ENCODE measurements around the gene ZNF853. TPM values are rescaled to one million over a fixed set of nuclear protein-coding genes. Genes with fewer than 3 reads are reported as not detected.

Gene ZNF853
- total RNA-seq, 1 donor from 2014 or later: 9.7 TPM

DNA sequence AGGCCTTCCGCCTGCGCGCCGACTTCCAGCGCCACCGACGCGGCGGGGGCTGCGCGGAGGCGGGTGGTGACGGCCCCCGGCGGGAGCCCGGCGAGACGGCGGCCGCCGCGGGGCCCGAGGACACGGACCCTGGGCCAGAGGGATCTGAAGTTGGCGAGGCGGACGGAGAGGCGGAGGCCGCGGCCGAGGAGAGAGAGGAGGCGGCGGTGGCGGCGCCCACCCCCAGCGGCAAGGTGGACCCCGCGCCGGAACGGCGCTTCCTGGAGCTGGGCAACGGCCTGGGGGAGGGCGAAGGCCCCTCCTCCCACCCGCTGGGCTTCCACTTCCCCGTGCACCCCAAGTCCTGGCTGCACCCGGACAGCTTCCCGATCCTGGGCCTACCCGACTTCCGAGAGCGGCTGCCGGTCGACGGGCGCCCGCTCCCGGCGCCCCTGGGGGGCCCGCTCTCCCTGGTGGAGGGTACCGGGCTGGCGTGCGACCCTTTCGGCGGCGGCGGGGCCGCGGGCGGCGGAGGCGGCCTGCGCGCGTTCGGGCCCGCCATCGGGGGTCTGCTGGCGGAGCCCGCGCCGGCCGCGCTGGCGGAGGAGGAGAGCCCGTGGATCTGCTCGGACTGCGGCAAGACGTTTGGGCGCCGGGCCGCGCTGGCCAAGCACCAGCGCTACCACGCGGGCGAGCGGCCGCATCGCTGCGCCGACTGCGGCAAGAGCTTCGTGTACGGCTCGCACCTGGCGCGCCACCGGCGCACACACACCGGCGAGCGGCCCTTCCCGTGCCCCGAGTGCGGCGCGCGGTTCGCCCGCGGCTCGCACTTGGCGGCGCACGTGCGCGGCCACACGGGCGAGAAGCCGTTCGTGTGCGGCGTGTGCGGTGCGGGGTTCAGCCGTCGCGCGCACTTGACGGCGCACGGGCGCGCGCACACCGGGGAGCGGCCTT, 37.9 kb downstream of the ZNF853 start:
- Mint-ChIP-seq H3K36me3 (ENCODE audit: low read depth) (peaks cover 23% of the 10 kb centered on the region), H3K27me3 (ENCODE audit: low read depth) (peaks cover 3% of the 10 kb centered on the region), H3K27ac (ENCODE audit: unreplicated experiment) (no peak overlapping the region), H3K4me1 (no peaks in the 10 kb centered on the region), H3K9me3 (peaks cover 5% of the 10 kb centered on the region), H3K4me3 (no peak overlapping the region)
- no peak for DNase-seq (ENCODE audit: low read depth, low spot score)
- TF ChIP-seq, protein P1, sequence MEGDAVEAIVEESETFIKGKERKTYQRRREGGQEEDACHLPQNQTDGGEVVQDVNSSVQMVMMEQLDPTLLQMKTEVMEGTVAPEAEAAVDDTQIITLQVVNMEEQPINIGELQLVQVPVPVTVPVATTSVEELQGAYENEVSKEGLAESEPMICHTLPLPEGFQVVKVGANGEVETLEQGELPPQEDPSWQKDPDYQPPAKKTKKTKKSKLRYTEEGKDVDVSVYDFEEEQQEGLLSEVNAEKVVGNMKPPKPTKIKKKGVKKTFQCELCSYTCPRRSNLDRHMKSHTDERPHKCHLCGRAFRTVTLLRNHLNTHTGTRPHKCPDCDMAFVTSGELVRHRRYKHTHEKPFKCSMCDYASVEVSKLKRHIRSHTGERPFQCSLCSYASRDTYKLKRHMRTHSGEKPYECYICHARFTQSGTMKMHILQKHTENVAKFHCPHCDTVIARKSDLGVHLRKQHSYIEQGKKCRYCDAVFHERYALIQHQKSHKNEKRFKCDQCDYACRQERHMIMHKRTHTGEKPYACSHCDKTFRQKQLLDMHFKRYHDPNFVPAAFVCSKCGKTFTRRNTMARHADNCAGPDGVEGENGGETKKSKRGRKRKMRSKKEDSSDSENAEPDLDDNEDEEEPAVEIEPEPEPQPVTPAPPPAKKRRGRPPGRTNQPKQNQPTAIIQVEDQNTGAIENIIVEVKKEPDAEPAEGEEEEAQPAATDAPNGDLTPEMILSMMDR (conservative IDR thresholded peaks at IDR 0.05): no peak

DNA sequence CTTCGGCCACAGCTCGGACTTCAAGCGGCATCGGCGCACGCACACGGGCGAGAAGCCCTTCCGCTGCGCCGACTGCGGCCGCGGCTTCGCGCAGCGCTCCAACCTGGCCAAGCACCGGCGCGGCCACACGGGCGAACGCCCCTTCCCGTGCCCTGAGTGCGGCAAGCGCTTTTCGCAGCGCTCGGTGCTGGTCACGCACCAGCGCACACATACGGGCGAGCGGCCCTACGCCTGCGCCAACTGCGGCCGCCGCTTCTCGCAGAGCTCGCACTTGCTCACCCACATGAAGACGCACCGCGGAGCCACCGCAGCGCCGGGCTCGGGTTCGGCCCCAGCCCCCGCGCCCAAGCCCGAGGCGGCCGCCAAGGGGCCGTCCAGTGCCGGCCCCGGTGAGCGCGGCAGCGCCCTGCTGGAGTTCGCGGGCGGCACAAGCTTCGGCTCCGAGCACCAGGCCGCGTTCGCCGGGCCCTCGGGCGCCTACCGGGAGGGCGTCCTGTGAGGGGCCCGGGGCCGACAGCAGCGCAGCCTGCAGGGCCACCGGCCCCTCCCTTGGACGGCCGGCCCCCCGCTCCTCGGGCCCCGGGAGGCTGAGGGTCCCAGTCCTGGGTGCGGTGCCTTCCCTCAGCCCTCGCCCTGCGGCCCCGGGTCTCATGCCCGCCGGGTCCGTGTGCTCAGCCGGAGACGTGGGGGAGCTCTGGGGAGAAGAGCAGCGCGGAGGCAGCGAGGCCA, 38.9 kb downstream of the ZNF853 start:
- Mint-ChIP-seq H3K9me3 (peaks cover 5% of the 10 kb centered on the region), H3K36me3 (ENCODE audit: low read depth) (peaks cover 23% of the 10 kb centered on the region), H3K4me1 (peaks cover 9% of the 10 kb centered on the region), H3K27ac (ENCODE audit: unreplicated experiment) (no peak overlapping the region), H3K4me3 (no peak overlapping the region), H3K27me3 (ENCODE audit: low read depth) (peaks cover 3% of the 10 kb centered on the region)
- TF ChIP-seq, protein P1 (conservative IDR thresholded peaks at IDR 0.05): no peak
- DNase-seq (ENCODE audit: low read depth, low spot score): no peak

DNA sequence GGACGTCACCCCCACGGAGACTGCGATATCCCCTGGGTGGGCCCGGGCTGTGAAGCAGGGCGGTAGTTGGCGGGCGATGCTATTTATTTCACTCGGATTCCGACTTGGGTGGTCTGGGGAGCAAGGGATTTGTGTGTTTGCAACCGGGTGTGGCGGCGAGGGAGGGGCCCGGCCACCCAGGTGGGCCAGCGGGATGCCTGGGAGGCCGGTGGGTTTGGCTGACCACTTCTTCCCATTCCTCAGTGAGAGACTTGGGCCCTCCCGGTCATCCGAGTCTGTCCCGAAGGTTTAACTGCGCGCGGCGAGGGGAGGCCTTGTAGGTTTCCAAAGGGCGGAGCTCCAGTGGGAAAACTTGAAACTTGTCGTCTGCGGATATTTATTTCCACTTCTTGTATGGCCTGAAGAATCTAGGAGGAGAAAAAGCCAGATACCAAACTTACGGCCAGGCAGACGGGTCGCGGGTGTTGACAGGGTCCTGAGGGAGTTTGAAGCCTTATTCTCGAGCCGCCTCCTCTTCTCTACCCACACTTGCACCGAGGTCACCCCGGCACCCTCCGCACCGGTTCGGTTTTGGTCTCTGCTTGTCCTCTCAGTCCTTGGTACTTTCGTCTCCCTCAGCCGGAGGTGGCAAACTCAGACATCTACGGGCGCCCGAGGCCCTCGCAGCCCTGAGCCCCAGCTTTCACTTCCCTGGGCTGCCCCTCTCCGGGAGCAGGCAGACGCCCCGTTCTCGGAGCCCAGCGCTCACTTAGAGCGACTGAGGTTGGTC, 39.6 kb downstream of the ZNF853 start:
- peaks cover 5% of the 10 kb centered on the region for H3K9me3 Mint-ChIP-seq
- H3K36me3 Mint-ChIP-seq (ENCODE audit: low read depth): peaks cover 22% of the 10 kb centered on the region
- TF ChIP-seq, protein P1 (conservative IDR thresholded peaks at IDR 0.05): no peak
- H3K4me3 Mint-ChIP-seq: no peak overlapping the region
- no peak for DNase-seq (ENCODE audit: low read depth, low spot score)
- no peak overlapping the region for H3K27ac Mint-ChIP-seq (ENCODE audit: unreplicated experiment)
- peaks cover 14% of the 10 kb centered on the region for H3K4me1 Mint-ChIP-seq
- H3K27me3 Mint-ChIP-seq (ENCODE audit: low read depth): peaks cover 6% of the 10 kb centered on the region

DNA sequence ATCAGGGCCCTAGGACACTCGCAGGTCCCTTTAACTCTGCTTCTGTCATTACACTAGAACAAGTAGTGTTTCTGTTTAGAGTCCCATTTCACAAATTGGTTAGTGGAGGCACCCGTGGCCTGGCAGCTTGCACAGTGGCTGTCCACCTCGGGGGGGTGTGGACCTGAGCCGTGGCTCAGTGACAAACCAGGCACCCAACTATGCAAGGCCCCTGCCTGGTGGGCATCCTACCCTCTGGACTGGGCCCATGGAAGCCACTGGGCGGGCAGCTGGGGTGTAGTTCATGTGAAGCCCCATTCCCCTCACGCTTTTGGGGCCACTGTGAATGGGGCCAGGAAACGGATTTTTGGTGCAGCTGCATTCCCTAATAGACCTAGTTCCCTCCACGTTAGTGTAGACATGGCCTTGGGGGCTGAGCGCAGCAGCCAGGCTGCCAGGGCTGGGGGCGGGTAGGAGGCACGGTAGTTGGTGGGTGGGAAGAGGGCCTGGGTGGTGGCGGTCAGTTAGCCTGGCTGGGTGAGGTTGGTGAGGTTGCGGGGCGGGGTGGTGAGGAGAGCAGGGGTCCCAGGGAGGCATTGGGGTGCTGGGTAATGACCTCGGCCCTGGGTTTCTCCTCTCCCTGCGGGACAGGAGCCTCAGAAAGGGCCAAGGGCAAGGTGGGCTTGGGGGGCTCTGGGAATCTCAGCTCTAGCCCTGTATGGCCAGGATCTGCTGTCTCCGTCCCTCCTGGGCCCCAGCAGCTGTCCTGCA, 40.4 kb downstream of the ZNF853 start:
- no peak overlapping the region for H3K27ac Mint-ChIP-seq (ENCODE audit: unreplicated experiment)
- peaks cover 14% of the 10 kb centered on the region for H3K4me1 Mint-ChIP-seq
- peaks cover 6% of the 10 kb centered on the region for H3K27me3 Mint-ChIP-seq (ENCODE audit: low read depth)
- peaks cover 14% of the 10 kb centered on the region for H3K36me3 Mint-ChIP-seq (ENCODE audit: low read depth)
- H3K9me3 Mint-ChIP-seq: peaks cover 3% of the 10 kb centered on the region
- H3K4me3 Mint-ChIP-seq: no peak overlapping the region
- DNase-seq (ENCODE audit: low read depth, low spot score): no peak
- TF ChIP-seq, protein P1 (conservative IDR thresholded peaks at IDR 0.05): no peak

DNA sequence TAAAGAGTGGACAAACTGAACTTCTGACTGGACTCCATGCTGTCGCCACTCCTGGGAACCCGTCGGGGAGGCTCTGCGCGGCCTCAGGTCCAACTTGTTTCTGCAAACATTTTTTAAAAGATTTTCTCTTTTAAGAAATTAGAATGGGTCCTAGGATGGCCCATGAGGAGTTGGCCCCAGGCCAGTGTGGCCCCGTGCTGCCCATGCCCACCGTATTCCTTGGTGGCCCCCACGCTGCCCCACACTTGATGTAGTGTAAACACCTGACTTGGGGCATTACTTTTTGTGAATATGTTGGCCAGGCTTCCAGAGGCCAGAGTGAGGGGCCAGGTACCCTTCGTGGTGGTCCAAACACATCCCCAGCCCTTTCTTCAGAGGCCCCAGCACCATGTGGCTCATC, 41.0 kb downstream of the ZNF853 start:
- H3K4me3 Mint-ChIP-seq: no peak overlapping the region
- peaks cover 6% of the 10 kb centered on the region for H3K27me3 Mint-ChIP-seq (ENCODE audit: low read depth)
- H3K27ac Mint-ChIP-seq (ENCODE audit: unreplicated experiment): no peak overlapping the region
- H3K4me1 Mint-ChIP-seq: peaks cover 14% of the 10 kb centered on the region
- TF ChIP-seq, protein P1 (conservative IDR thresholded peaks at IDR 0.05): no peak
- peaks cover 2% of the 10 kb centered on the region for H3K9me3 Mint-ChIP-seq
- peaks cover 10% of the 10 kb centered on the region for H3K36me3 Mint-ChIP-seq (ENCODE audit: low read depth)
- no peak for DNase-seq (ENCODE audit: low read depth, low spot score)

All from neural crest cell (in vitro differentiated cells).